ENCODE data around the gene INO80D. TPM values are rescaled to one million over a fixed set of nuclear protein-coding genes. Genes with fewer than 3 reads are reported as not detected.

The INO80D gene
- total RNA-seq, 2 experiments from 2014 or later: 45.3 to 48.9 TPM

DNA sequence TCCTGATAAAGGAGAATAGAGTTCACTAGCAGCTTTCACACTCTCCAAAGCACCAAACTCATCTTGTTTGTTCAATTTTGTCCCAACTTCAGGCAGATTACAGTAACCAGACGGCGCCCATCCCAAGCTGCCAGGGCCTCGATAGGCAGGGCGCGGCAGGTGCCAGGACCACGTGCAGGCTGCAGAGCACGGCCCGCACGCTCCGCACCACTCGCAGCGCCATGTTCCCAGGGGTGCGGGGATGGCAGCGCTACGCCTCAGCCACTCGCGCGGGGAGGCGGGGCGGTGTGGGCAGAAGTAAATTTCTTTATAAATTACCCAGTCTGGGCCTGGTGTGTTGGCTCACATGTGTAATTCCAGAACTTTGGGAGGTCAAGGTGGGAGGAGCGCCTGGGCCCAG lies 30.3 kb upstream of the INO80D start:
- intact Hi-C loops (cut with DNase I, micrococcal nuclease): no loop called here
- H3K27ac Mint-ChIP-seq: no peak overlapping the region
- H3K4me3 ChIP-seq (ENCODE audit: low read length): no peak overlapping the region
- peaks cover 1 to 7% of the 10 kb centered on the region in 2 experiments for H3K9me3 ChIP-seq (ENCODE audit: control insufficient read depth in 1 of 2, insufficient read depth in 1 of 2, low read length in 2 of 2)
- H3K36me3 ChIP-seq (ENCODE audit: insufficient read depth, low read length): peaks cover 19% of the 10 kb centered on the region
- H3K27ac ChIP-seq (ENCODE audit: low read depth in 1 of 2, low read length in 2 of 2): no peak overlapping the region
- DNase-seq: no peak
- peaks cover 33% of the 10 kb centered on the region for H3K36me3 Mint-ChIP-seq (ENCODE audit: low read depth)
- no peak for ATAC-seq (ENCODE audit: poor library complexity)
- H3K4me3 Mint-ChIP-seq: no peak overlapping the region
- no peaks in the 10 kb centered on the region for H3K27me3 ChIP-seq (ENCODE audit: control insufficient read depth in 1 of 2, insufficient read depth in 2 of 2, low read length in 2 of 2)
- TF ChIP-seq CTCF (IDR thresholded peaks at IDR 0.05): no peak
- peaks cover 12% of the 10 kb centered on the region for H3K9me3 Mint-ChIP-seq
- H3K4me1 ChIP-seq (ENCODE audit: insufficient read depth, low read length): no peaks in the 10 kb centered on the region
- ChIA-PET CTCF (no interaction called here), POLR2A (no interaction called here)
- no peaks in the 10 kb centered on the region for H3K4me1 Mint-ChIP-seq (ENCODE audit: low read depth)
- no peaks in the 10 kb centered on the region for H3K27me3 Mint-ChIP-seq

DNA sequence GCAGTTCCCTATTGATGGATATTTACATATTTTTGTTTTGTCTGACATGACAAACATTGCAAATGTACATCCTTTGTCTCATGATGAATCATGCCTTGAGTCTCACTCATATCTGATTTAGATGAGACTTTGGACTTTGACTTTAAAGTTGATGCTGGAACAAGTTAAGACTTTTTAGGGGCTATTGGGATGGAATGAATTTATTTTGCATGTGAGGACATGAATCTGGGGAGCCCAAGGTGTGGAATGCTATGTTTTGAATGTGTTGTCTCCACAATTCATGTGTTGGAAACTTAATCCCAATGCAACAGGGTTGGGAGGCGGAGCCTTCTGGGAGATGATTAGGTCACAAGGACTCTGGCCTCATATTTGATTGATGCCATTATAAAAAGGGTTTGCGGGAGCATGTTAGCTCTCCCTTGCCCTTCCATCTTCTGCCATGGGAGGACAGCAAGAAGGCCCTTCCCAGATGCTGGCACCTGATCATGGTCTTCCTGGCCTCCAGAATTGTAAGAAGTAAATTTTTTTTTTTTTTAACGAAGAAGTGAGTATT lies 29.1 kb upstream of the INO80D start:
- ChIA-PET CTCF (no interaction called here), POLR2A (no interaction called here)
- DNase-seq (no peak), ATAC-seq (ENCODE audit: poor library complexity) (no peak)
- no peak for TF ChIP-seq CTCF (IDR thresholded peaks at IDR 0.05)
- intact Hi-C loops (cut with DNase I, micrococcal nuclease): no loop called here
- H3K9me3 ChIP-seq (ENCODE audit: control insufficient read depth in 1 of 2, insufficient read depth in 1 of 2, low read length in 2 of 2): no peaks in the 10 kb centered on the region
- H3K27ac ChIP-seq (ENCODE audit: low read depth in 1 of 2, low read length in 2 of 2): no peak overlapping the region
- peaks cover 2% of the 10 kb centered on the region for H3K9me3 Mint-ChIP-seq
- peaks cover 7% of the 10 kb centered on the region for H3K36me3 ChIP-seq (ENCODE audit: insufficient read depth, low read length)
- H3K4me3 Mint-ChIP-seq: no peak overlapping the region
- no peaks in the 10 kb centered on the region for H3K27me3 Mint-ChIP-seq
- no peak overlapping the region for H3K27ac Mint-ChIP-seq
- H3K4me3 ChIP-seq (ENCODE audit: low read length): no peak overlapping the region
- no peaks in the 10 kb centered on the region for H3K4me1 ChIP-seq (ENCODE audit: insufficient read depth, low read length)
- no peaks in the 10 kb centered on the region for H3K27me3 ChIP-seq (ENCODE audit: control insufficient read depth in 1 of 2, insufficient read depth in 2 of 2, low read length in 2 of 2)
- H3K36me3 Mint-ChIP-seq (ENCODE audit: low read depth): peaks cover 21% of the 10 kb centered on the region
- no peaks in the 10 kb centered on the region for H3K4me1 Mint-ChIP-seq (ENCODE audit: low read depth)

GRCh38 chr2:206112846-206113547 lies 27.0 kb upstream of the INO80D start:
- Histone ChIP-seq H3K27ac (ENCODE audit: low read depth in 1 of 2, low read length in 2 of 2) (no peak overlapping the region), H3K4me3 (ENCODE audit: low read length) (no peak overlapping the region), H3K4me1 (ENCODE audit: insufficient read depth, low read length) (no peaks in the 10 kb centered on the region), H3K9me3 (ENCODE audit: control insufficient read depth in 1 of 2, insufficient read depth in 1 of 2, low read length in 2 of 2) (no peaks in the 10 kb centered on the region), H3K27me3 (ENCODE audit: control insufficient read depth in 1 of 2, insufficient read depth in 2 of 2, low read length in 2 of 2) (no peaks in the 10 kb centered on the region), H3K36me3 (ENCODE audit: insufficient read depth, low read length) (peaks cover 3% of the 10 kb centered on the region)
- H3K4me3 Mint-ChIP-seq: no peak overlapping the region
- intact Hi-C loops (cut with DNase I, micrococcal nuclease): no loop called here
- POLR2A ChIA-PET: no interaction called here
- no peaks in the 10 kb centered on the region for H3K9me3 Mint-ChIP-seq
- no peaks in the 10 kb centered on the region for H3K4me1 Mint-ChIP-seq (ENCODE audit: low read depth)
- H3K27me3 Mint-ChIP-seq: no peaks in the 10 kb centered on the region
- H3K27ac Mint-ChIP-seq: no peak overlapping the region
- CTCF ChIA-PET: no interaction called here
- no peak for TF ChIP-seq CTCF (IDR thresholded peaks at IDR 0.05)
- ATAC-seq (ENCODE audit: poor library complexity): no peak
- peaks cover 8% of the 10 kb centered on the region for H3K36me3 Mint-ChIP-seq (ENCODE audit: low read depth)
- DNase-seq: no peak
